ENCODE measurements around the gene SYNPO2.
A peak's percentile ranks its signal among the peaks of the same experiment; 100 is the strongest.
"Not testable (repeated sequence)": the region's sequence is repeated elsewhere in the genome, so short reads cannot be mapped to it uniquely, and the experiment has no call there.

The SYNPO2 gene

DNA sequence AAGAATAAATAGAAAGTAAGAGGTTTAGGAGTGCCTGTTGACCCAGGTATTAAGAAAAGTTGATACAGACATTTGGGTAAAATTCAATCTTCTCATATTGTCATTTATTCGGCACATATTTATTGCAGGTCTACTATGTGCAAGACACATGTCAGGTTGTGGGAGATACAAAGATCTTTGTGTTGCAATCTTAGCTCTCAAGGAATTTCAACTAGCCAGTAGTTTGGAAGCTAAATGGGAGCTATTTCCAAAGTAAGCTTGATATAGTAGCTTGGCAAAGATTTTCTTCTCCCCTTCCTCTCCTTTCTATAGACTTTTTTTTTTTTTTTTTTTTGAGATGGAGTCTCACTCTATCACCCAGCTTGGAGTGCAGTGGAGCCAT, 122.9 kb downstream of the SYNPO2 start:
- H3K27ac ChIP-seq, result peak overlapping the region; percentile 70 to 81
- H3K9me3 ChIP-seq, result no peaks in the 10 kb centered on the region
- no peak for DNase-seq
- intact Hi-C loops (cut with DNase I; ENCODE audit: low total_unique reads), result no loop called here
- H3K27me3 ChIP-seq, result no peaks in the 10 kb centered on the region
- H3K36me3 ChIP-seq, result no peaks in the 10 kb centered on the region
- H3K4me1 ChIP-seq, result peaks cover 3 to 87% (median 47%) of the 10 kb centered on the region in 4 donors
- TF ChIP-seq CTCF (IDR thresholded peaks at IDR 0.05), result no peak
- H3K4me3 ChIP-seq, result no peak overlapping the region

GRCh38 chr4:119014658-119015057, 126.0 kb downstream of the SYNPO2 start:
- no peaks in the 10 kb centered on the region for H3K36me3 ChIP-seq
- no peak overlapping the region for H3K4me3 ChIP-seq
- no peaks in the 10 kb centered on the region for H3K27me3 ChIP-seq
- H3K27ac ChIP-seq, result peak overlapping the region; percentile 68 to 81
- H3K4me1 ChIP-seq, result peaks cover 3 to 81% (median 30%) of the 10 kb centered on the region in 4 donors
- no peak for TF ChIP-seq CTCF (IDR thresholded peaks at IDR 0.05)
- intact Hi-C loops (cut with DNase I; ENCODE audit: low total_unique reads), result no loop called here
- no peaks in the 10 kb centered on the region for H3K9me3 ChIP-seq
- no peak for DNase-seq

DNA sequence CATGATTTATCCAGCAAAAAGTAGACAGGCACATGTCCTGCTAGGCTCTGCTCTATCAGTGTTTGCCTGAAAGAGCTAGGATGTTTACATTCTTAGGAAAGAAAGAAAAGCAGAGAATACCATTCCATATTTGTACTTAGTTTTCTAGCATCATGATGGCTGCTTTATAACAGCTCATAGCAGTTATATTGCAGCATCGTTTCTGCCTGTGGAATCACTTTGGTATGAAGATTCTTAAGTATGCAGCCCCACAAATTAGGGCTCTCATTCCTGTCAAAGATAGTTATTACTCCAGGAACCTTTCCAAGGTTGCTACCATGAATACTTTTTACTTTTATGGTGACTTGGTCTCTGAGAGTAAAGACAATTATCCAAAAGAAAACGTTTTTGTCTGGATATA, 128.0 kb downstream of the SYNPO2 start:
- intact Hi-C loops (cut with DNase I; ENCODE audit: low total_unique reads), result loop anchor here (2.0 kb wide), 1 partner anchor 28 kb away; no protein-coding TSS in a partner anchor
- no peak overlapping the region for H3K4me3 ChIP-seq
- no peaks in the 10 kb centered on the region for H3K9me3 ChIP-seq
- peaks cover 0 to 78% (median 11%) of the 10 kb centered on the region in 4 donors for H3K4me1 ChIP-seq
- no peaks in the 10 kb centered on the region for H3K27me3 ChIP-seq
- TF ChIP-seq CTCF (IDR thresholded peaks at IDR 0.05), result no peak
- no peak for DNase-seq
- H3K36me3 ChIP-seq, result no peaks in the 10 kb centered on the region
- peak overlapping the region; percentile 68 to 81 for H3K27ac ChIP-seq

- intact Hi-C loops (cut with DNase I; ENCODE audit: low total_unique reads), result loop anchor here (2.0 kb wide), 1 partner anchor 29 kb away; no protein-coding TSS in a partner anchor
- peaks cover 0 to 79% (median 8%) of the 10 kb centered on the region in 4 donors for H3K4me1 ChIP-seq
- TF ChIP-seq CTCF (IDR thresholded peaks at IDR 0.05), result no peak
- peak overlapping the region; percentile 68 to 81 for H3K27ac ChIP-seq
- no peak for DNase-seq
- H3K9me3 ChIP-seq, result no peaks in the 10 kb centered on the region
- H3K4me3 ChIP-seq, result no peak overlapping the region
- H3K27me3 ChIP-seq, result no peaks in the 10 kb centered on the region
- H3K36me3 ChIP-seq, result no peaks in the 10 kb centered on the region
These were observed 129.0 kb downstream of the SYNPO2 start for GRCh38 chr4:119017636-119018035.

DNA sequence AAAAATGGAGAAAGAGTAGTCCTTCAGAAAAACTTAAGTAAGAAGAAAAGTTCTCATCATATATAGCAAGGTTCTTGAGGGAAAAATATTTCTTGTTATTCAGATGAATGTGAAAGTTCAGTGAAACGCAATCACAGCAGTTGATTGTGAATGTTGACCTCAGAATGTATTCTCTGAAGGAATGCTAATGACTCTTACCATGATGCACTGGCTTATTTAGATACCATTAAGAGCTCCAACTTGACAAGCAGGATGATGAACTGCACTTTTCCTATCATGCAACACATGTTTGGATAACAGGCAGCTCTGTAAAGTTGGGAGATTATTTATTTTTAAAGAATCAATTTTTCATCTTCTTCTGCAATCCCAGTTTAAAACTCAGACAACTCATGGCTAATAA, 131.5 kb downstream of the SYNPO2 start:
- H3K27ac ChIP-seq, result peak overlapping the region; percentile 47 to 81

DNA sequence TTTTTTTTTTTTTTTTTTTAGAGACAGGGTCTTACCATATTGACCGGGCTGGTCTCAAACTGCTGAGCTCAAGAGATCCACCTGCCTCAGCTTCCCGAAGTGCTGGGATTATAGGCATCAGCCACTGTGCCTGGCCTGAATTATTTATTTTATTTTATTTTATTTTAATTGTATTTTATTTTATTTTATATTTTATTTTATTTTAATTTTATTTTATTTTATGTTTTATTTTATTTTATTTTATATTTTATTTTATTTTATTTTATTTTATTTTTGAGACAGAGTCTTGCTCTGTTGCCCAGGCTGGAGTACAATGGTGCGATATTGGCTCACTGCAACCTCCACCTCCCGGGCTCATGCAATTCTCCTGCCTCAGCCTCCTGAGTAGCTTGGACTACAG, 133.9 kb downstream of the SYNPO2 start:
- peak overlapping the region; percentile 86 to 91 for H3K27ac ChIP-seq
- intact Hi-C loops (cut with DNase I; ENCODE audit: low total_unique reads), result not testable (repeated sequence)
- peaks cover 0 to 82% (median 9%) of the 10 kb centered on the region in 4 donors for H3K4me1 ChIP-seq

More for the DNA sequence above, 131.5 kb downstream of the SYNPO2 start:
- H3K4me1 ChIP-seq, result peaks cover 0 to 85% (median 11%) of the 10 kb centered on the region in 4 donors
- no peaks in the 10 kb centered on the region for H3K36me3 ChIP-seq
- intact Hi-C loops (cut with DNase I; ENCODE audit: low total_unique reads), result no loop called here
- no peak for TF ChIP-seq CTCF (IDR thresholded peaks at IDR 0.05)
- no peaks in the 10 kb centered on the region for H3K9me3 ChIP-seq
- DNase-seq, result no peak
- no peak overlapping the region for H3K4me3 ChIP-seq
- no peaks in the 10 kb centered on the region for H3K27me3 ChIP-seq

More for the DNA sequence above, 133.9 kb downstream of the SYNPO2 start:
- DNase-seq, H3K4me3 ChIP-seq, H3K27me3 ChIP-seq, H3K36me3 ChIP-seq, H3K9me3 ChIP-seq: not testable (repeated sequence)

All from tibial artery (tissue), 4 donors.